ENCODE measurements around the gene MEIS1. TPM values are rescaled to one million over a fixed set of nuclear protein-coding genes. Genes with fewer than 3 reads are reported as not detected.

The MEIS1 gene
- total and polyA plus RNA-seq, 11 donors, result 12.9 to 55.7 (median 41.8) TPM

- ATAC-seq, result no peak
- no peak for DNase-seq
- Histone ChIP-seq H3K9me3 (no peaks in the 10 kb centered on the region), H3K27me3 (peaks cover 0 to 12% (median 0%) of the 10 kb centered on the region in 9 donors), H3K4me3 (no peak overlapping the region), H3K4me1 (no peaks in the 10 kb centered on the region), H3K27ac (no peak overlapping the region), H3K36me3 (no peaks in the 10 kb centered on the region)
- WGBS, 4 donors, result 32 to 64% (median 56%) methylated on average over 1 of the region's 1 CpG
- intact Hi-C loops (cut with DNase I), result no loop called here
- no peak for TF ChIP-seq CTCF (IDR thresholded peaks at IDR 0.05)
- no peak for TF ChIP-seq POLR2A (IDR thresholded peaks at IDR 0.05)
Observed at GRCh38 chr2:66412874-66413273, 22.1 kb upstream of the MEIS1 start.

DNA sequence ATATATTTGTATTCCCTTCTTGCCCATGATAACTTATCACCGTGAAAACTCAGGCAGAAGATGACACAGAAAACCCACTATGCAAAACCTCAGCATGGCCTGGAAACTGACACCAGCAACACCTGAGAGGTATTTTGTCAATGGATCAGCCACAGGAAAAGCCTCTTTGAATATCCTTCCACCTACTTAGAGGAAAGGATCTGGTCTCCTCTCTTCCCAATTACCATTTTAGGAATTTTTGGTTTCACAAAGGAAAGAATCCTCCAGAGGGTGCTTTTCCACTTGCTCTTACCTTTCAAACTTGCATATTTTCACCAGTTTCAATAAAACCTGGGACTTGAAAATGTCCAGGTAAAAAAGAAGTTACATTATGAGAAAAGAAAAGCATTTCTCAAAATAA is 20.0 kb upstream of the MEIS1 start:
- TF ChIP-seq CTCF (IDR thresholded peaks at IDR 0.05), result no peak
- TF ChIP-seq POLR2A (IDR thresholded peaks at IDR 0.05), result no peak
- Histone ChIP-seq H3K27ac (no peak overlapping the region), H3K27me3 (peaks cover 0 to 13% (median 0%) of the 10 kb centered on the region in 9 donors), H3K9me3 (no peaks in the 10 kb centered on the region), H3K4me3 (no peak overlapping the region), H3K36me3 (no peaks in the 10 kb centered on the region), H3K4me1 (no peaks in the 10 kb centered on the region)
- no peak for ATAC-seq
- intact Hi-C loops (cut with DNase I), result no loop called here
- no peak for DNase-seq
- 54 to 76% (median 65%) methylated on average over 1 of the region's 1 CpG for WGBS, 4 donors

GRCh38 chr2:66418381-66418780 is 16.5 kb upstream of the MEIS1 start:
- ATAC-seq, result no peak
- intact Hi-C loops (cut with DNase I), result no loop called here
- TF ChIP-seq CTCF (IDR thresholded peaks at IDR 0.05) (no peak), POLR2A (IDR thresholded peaks at IDR 0.05) (no peak)
- Histone ChIP-seq H3K27ac (no peak overlapping the region), H3K4me3 (no peak overlapping the region), H3K27me3 (peaks cover 0 to 36% (median 0%) of the 10 kb centered on the region in 9 donors), H3K9me3 (no peaks in the 10 kb centered on the region), H3K36me3 (no peaks in the 10 kb centered on the region), H3K4me1 (no peaks in the 10 kb centered on the region)
- DNase-seq, result no peak
- WGBS, 4 donors, result 93 to 96% (median 95%) methylated on average over 18 of the region's 18 CpGs

- H3K27me3 ChIP-seq, result peaks cover 0 to 63% (median 23%) of the 10 kb centered on the region in 9 donors
- WGBS, 4 donors, result 89 to 95% (median 91%) methylated on average over 1 of the region's 1 CpG
- intact Hi-C loops (cut with DNase I), result loop anchor here in 7 of 10 donors (10.0 kb wide), 5 partner anchors 117 to 1423 kb away; no protein-coding TSS in a partner anchor
Observed at GRCh38 chr2:66421612-66422011, 13.3 kb upstream of the MEIS1 start.

More at GRCh38 chr2:66421612-66422011, 13.3 kb upstream of the MEIS1 start:
- DNase-seq (no peak), ATAC-seq (no peak)
- H3K27ac ChIP-seq, result no peak overlapping the region
- H3K36me3 ChIP-seq, result no peaks in the 10 kb centered on the region
- TF ChIP-seq POLR2A (IDR thresholded peaks at IDR 0.05) (no peak), CTCF (IDR thresholded peaks at IDR 0.05) (no peak)
- peaks cover 0 to 15% (median 2%) of the 10 kb centered on the region in 12 donors for H3K4me1 ChIP-seq
- no peaks in the 10 kb centered on the region for H3K9me3 ChIP-seq
- H3K4me3 ChIP-seq, result no peak overlapping the region
